Right cardiac atrium (tissue), 5 donors: ENCODE measurements around the gene MRPL21. TPM values are rescaled to one million over a fixed set of nuclear protein-coding genes. Genes with fewer than 3 reads are reported as not detected.

ENCODE experiments used
- ATAC-seq, 2 donors: fragments of 200-7000 bp; cut with Tn5 transposase; one replicate each; pipeline versions ENCODE4 v1.8.0 to v1.9.1; 2020; ENCODE audit warnings: moderate library complexity in 2 of 2, mild to moderate bottlenecking in 1 of 2
- DNase-seq, 3 donors: peaks; one replicate each; pipeline ENCODE4 v3.0.0-alpha.2; 2020
- H3K27ac ChIP-seq: one replicate; pipeline ENCODE4 v1.5.1; 2013; ENCODE audit warnings: mild to moderate bottlenecking, low read length, control low read depth, moderate library complexity
- H3K27me3 ChIP-seq: one replicate; pipeline ENCODE4 v1.6.1; 2013; ENCODE audit not compliant: control insufficient read depth, insufficient read depth
- H3K4me1 ChIP-seq: one replicate; pipeline ENCODE4 v1.6.1; 2013; ENCODE audit warnings: low read length; ENCODE audit not compliant: control insufficient read depth, insufficient read depth
- H3K4me3 ChIP-seq: one replicate; pipeline ENCODE4 v1.5.1; 2013; ENCODE audit warnings: low read length, control low read depth
- H3K9me3 ChIP-seq: one replicate; pipeline ENCODE4 v1.6.1; 2013; ENCODE audit warnings: low read length; ENCODE audit not compliant: control insufficient read depth
- WGBS: extraction: QIAGEN DNeasy Blood & Tissue Kit; methylation state at CpG from one replicate; pipeline ENCODE4 v1.1.7; 2013; 5-methylcytosine and 5-hydroxymethylcytosine counted together
- intact Hi-C, 4 donors: fragments of 100-400 bp; cut with DNase I; formaldehyde crosslinking; loops; one replicate each; pipeline versions ENCODE4 v1.11.0 to v1.14.0; 2022 to 2023
- polyA plus RNA-seq: library from polyadenylated mRNA; stranded (reverse); fragments of 200-250 nt; gene quantifications from one replicate; pipeline ENCODE4 v1.2.3, GENCODE V29; 2013
- total RNA-seq, 4 donors: library from RNA; stranded (reverse); fragmentation: NEBNext Ultra II Directional; extraction: Animal tissue kit (Norgen Biotek cat#: 25700); gene quantifications; one replicate each; pipeline ENCODE4 v1.2.1, GENCODE V29; 2021
- donor health status: healthy with polysubstance abuse.
- donor health status: DM: no; HTN: yes; CAD: no.
- donor health status: DM: no; HTN: no; CAD: no.
- donor health status: DM: no; HTN: yes; CAD: no; lungs with severe emphysema.
- donor health status: DM: yes; HTN: yes; CAD: no.

The MRPL21 gene
- total and polyA plus RNA-seq, 5 donors = 57.3 to 144 (median 82.9) TPM

DNA sequence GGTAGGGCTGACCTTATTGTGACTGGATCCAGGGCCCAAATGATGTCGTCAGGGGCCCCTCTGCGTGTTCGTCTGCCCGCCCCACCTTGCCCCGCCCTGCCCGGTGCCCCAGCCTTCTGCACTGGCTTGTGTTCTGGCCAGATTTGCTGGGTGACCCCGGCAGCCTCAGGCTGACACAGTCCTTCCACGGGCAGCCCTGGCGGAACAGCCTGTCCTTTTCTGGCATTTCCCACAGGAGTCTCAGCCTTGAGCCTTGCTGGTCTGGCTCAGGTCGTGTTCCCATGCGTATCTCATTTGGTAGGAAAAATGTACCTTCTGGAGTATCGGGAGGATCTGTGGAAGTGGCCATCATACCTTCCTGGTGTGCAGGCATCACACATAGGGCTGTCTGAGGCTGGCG lies 31.0 kb upstream of the MRPL21 start:
- intact Hi-C loops = no loop called here
- no peaks in the 10 kb centered on the region for H3K4me1 ChIP-seq
- H3K27me3 ChIP-seq = no peaks in the 10 kb centered on the region
- no peak overlapping the region for H3K4me3 ChIP-seq
- DNase-seq = no peak
- 96% methylated on average over 13 of the region's 13 CpGs for WGBS
- no peaks in the 10 kb centered on the region for H3K9me3 ChIP-seq
- ATAC-seq = no peak
- H3K27ac ChIP-seq = no peak overlapping the region

DNA sequence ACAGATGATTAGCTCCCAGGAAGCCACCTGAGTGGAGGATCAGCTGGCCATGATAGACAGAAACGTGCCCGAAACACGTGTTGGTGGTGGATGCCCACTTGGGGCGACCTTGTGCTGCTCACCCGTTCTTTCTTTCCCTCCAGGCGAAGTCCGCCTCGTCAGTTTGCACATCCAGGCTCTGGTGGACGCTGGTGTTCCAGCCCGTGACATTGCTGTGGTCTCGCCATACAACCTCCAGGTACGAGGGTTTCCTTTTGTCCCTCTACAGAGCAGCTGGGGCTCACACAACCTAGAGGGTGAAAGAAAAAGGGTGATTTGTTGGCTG lies 30.7 kb upstream of the MRPL21 start:
- intact Hi-C loops = no loop called here
- no peak for ATAC-seq
- H3K27ac ChIP-seq = no peak overlapping the region
- WGBS = 93% methylated on average over 12 of the region's 12 CpGs
- H3K9me3 ChIP-seq = no peaks in the 10 kb centered on the region
- no peak for DNase-seq
- no peaks in the 10 kb centered on the region for H3K27me3 ChIP-seq
- H3K4me3 ChIP-seq = no peak overlapping the region
- no peaks in the 10 kb centered on the region for H3K4me1 ChIP-seq

GRCh38 chr11:68933605-68934320 lies 30.1 kb upstream of the MRPL21 start:
- H3K9me3 ChIP-seq = no peaks in the 10 kb centered on the region
- no peak for ATAC-seq
- H3K4me3 ChIP-seq = no peak overlapping the region
- no peak for DNase-seq
- H3K27ac ChIP-seq = no peak overlapping the region
- H3K27me3 ChIP-seq = no peaks in the 10 kb centered on the region
- intact Hi-C loops = no loop called here
- 88% methylated on average over 17 of the region's 17 CpGs for WGBS
- H3K4me1 ChIP-seq = no peaks in the 10 kb centered on the region

- 96% methylated on average over 24 of the region's 24 CpGs for WGBS
- Histone ChIP-seq H3K9me3 (no peaks in the 10 kb centered on the region), H3K4me3 (no peak overlapping the region), H3K4me1 (peaks cover 4% of the 10 kb centered on the region), H3K27ac (no peak overlapping the region), H3K27me3 (no peaks in the 10 kb centered on the region)
- ATAC-seq (no peak), DNase-seq (no peak)
- intact Hi-C loops = no loop called here
Observed at GRCh38 chr11:68932933-68933577, 29.4 kb upstream of the MRPL21 start.

DNA sequence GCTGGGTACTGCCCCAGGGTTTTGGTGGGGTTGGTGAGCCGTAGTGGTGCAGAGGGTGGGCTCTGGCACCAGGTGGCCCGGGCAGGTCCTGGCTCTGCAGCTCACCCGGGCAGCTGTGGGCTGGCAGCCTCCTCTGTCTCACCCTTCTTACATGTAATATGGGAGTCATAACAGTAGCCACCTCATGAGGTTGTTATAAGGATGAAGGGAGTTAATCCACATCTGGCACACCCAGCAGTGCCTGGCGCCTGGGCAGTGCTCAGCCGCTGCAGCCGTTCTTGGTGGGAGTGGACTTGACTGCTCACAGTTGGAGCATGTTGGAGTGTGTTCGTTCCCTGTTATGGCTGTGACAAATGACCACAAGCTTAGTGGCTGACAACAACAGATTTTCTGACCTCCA lies 28.7 kb upstream of the MRPL21 start:
- DNase-seq (no peak), ATAC-seq (no peak)
- Histone ChIP-seq H3K4me1 (peaks cover 4% of the 10 kb centered on the region), H3K9me3 (no peaks in the 10 kb centered on the region), H3K4me3 (no peak overlapping the region), H3K27ac (no peak overlapping the region), H3K27me3 (no peaks in the 10 kb centered on the region)
- whole genome bisulfite sequencing = 91% methylated on average over 7 of the region's 7 CpGs
- intact Hi-C loops = no loop called here

GRCh38 chr11:68931911-68932310 lies 28.3 kb upstream of the MRPL21 start:
- WGBS = 86% methylated on average over 17 of the region's 17 CpGs
- Histone ChIP-seq H3K4me3 (no peak overlapping the region), H3K27ac (no peak overlapping the region), H3K4me1 (peaks cover 4% of the 10 kb centered on the region), H3K27me3 (no peaks in the 10 kb centered on the region), H3K9me3 (no peaks in the 10 kb centered on the region)
- intact Hi-C loops = no loop called here
- no peak for ATAC-seq
- no peak for DNase-seq

- intact Hi-C loops = no loop called here
- Histone ChIP-seq H3K9me3 (no peaks in the 10 kb centered on the region), H3K27ac (no peak overlapping the region), H3K4me3 (no peak overlapping the region), H3K27me3 (no peaks in the 10 kb centered on the region), H3K4me1 (peaks cover 4% of the 10 kb centered on the region)
- no peak for DNase-seq
- no peak for ATAC-seq
- 92% methylated on average over 21 of the region's 21 CpGs for WGBS
Observed at GRCh38 chr11:68930991-68931855, 27.6 kb upstream of the MRPL21 start.

GRCh38 chr11:68929706-68930570 lies 26.3 kb upstream of the MRPL21 start:
- DNase-seq (no peak), ATAC-seq (no peak)
- Histone ChIP-seq H3K27ac (no peak overlapping the region), H3K9me3 (no peaks in the 10 kb centered on the region), H3K4me3 (no peak overlapping the region), H3K4me1 (peaks cover 4% of the 10 kb centered on the region), H3K27me3 (no peaks in the 10 kb centered on the region)
- intact Hi-C loops = no loop called here
- WGBS = 94% methylated on average over 20 of the region's 20 CpGs

GRCh38 chr11:68929135-68929534 lies 25.5 kb upstream of the MRPL21 start:
- WGBS = 96% methylated on average over 20 of the region's 20 CpGs
- DNase-seq (no peak), ATAC-seq (no peak)
- Histone ChIP-seq H3K4me3 (no peak overlapping the region), H3K4me1 (peaks cover 4% of the 10 kb centered on the region), H3K27ac (no peak overlapping the region), H3K27me3 (no peaks in the 10 kb centered on the region), H3K9me3 (no peaks in the 10 kb centered on the region)
- intact Hi-C loops = no loop called here

GRCh38 chr11:68928136-68928880 lies 24.7 kb upstream of the MRPL21 start:
- no peak overlapping the region for H3K4me3 ChIP-seq
- DNase-seq = peak in 1 of 3 donors; percentile 45
- H3K4me1 ChIP-seq = peaks cover 4% of the 10 kb centered on the region
- H3K27me3 ChIP-seq = no peaks in the 10 kb centered on the region
- intact Hi-C loops = no loop called here
- 42% methylated on average over 6 of the region's 6 CpGs for WGBS
- H3K9me3 ChIP-seq = no peaks in the 10 kb centered on the region
- peak overlapping the region; percentile 18 for H3K27ac ChIP-seq
- ATAC-seq = peak in 1 of 2 donors; percentile 45
